CD4-positive, alpha-beta memory T cell (primary cell): ENCODE measurements around the gene SAFB2. TPM values are rescaled to one million over a fixed set of nuclear protein-coding genes. Genes with fewer than 3 reads are reported as not detected.

Experiments used
- CTCF ChIA-PET: fragments of 350-600 bp; sonication (Branson Sonifier 250); formaldehyde crosslinking; loops from one replicate; lab custom pipeline; 2021; ENCODE audit warnings: inconsistent platforms; ENCODE audit not compliant: partially characterized antibody; lab: Charles Lee
- POLR2A ChIA-PET: fragments of 350-600 bp; sonication (Branson Sonifier 250); formaldehyde crosslinking; loops from one replicate; lab custom pipeline; 2021; ENCODE audit not compliant: partially characterized antibody; lab: Charles Lee
- DNase-seq, 5 donors: peaks; one replicate each; pipeline versions ENCODE4 v3.0.0 to v3.0.0-alpha.2; 2020 to 2022; ENCODE audit warnings: mixed read lengths in 1 of 5
- H3K27ac ChIP-seq: one replicate; pipeline ENCODE4 v1.7.0; 2013; ENCODE audit warnings: low read depth, low read length
- H3K27me3 ChIP-seq: 2 replicates; pipeline ENCODE4 v1.7.0; 2013; ENCODE audit warnings: mild to moderate bottlenecking, low read length, moderate library complexity; ENCODE audit not compliant: insufficient read depth
- H3K36me3 ChIP-seq: 2 replicates; pipeline ENCODE4 v1.7.0; 2013; ENCODE audit warnings: mild to moderate bottlenecking, low read length, moderate library complexity; ENCODE audit not compliant: insufficient read depth
- H3K4me1 ChIP-seq: 2 replicates; pipeline ENCODE4 v1.7.0; 2013; ENCODE audit warnings: mild to moderate bottlenecking, low read length, moderate library complexity; ENCODE audit not compliant: insufficient read depth
- H3K4me3 ChIP-seq, 2 donors: one replicate each; pipeline ENCODE4 v1.7.0; 2013; ENCODE audit warnings: low read length in 2 of 2, mild to moderate bottlenecking in 1 of 2
- H3K9me3 ChIP-seq, 2 donors: one replicate each; pipeline ENCODE4 v1.7.0; 2013; ENCODE audit warnings: low read length in 2 of 2, control low read depth in 1 of 2; ENCODE audit not compliant: control insufficient read depth in 1 of 2
- H3K27ac Mint-ChIP-seq, 7 donors: one replicate each; pipeline ENCODE4 v1.8.0; 2020 to 2021; ENCODE audit warnings: mixed read lengths in 7 of 7, mild to moderate bottlenecking in 6 of 7, inconsistent platforms in 3 of 7, moderate library complexity in 3 of 7
- H3K27me3 Mint-ChIP-seq, 2 donors: one replicate each; pipeline ENCODE4 v1.8.0; 2020 to 2021; ENCODE audit warnings: mixed read lengths in 2 of 2
- H3K36me3 Mint-ChIP-seq, 2 donors: one replicate each; pipeline ENCODE4 v1.8.0; 2020 to 2021; ENCODE audit warnings: mixed read lengths in 2 of 2, inconsistent platforms in 1 of 2, mild to moderate bottlenecking in 1 of 2
- H3K4me1 Mint-ChIP-seq, 4 donors: one replicate each; pipeline ENCODE4 v1.8.0; 2020 to 2021; ENCODE audit warnings: mixed read lengths in 4 of 4, mild to moderate bottlenecking in 1 of 4
- H3K4me3 Mint-ChIP-seq, 8 donors: one replicate each; pipeline ENCODE4 v1.8.0; 2020 to 2021; ENCODE audit warnings: mixed read lengths in 8 of 8, mild to moderate bottlenecking in 7 of 8, moderate library complexity in 6 of 8, inconsistent platforms in 3 of 8
- H3K9me3 Mint-ChIP-seq, 8 donors: one replicate each; pipeline ENCODE4 v1.8.0; 2020 to 2021; ENCODE audit warnings: mixed read lengths in 8 of 8, mild to moderate bottlenecking in 5 of 8, inconsistent platforms in 3 of 8, moderate library complexity in 1 of 8
- intact Hi-C: fragments of 100-400 bp; cut with micrococcal nuclease; formaldehyde crosslinking; loops from one replicate; pipeline ENCODE4 v1.15.1; 2023
- polyA plus RNA-seq, 2 donors: library from polyadenylated mRNA; unstranded; fragments of 300-500 nt; fragmentation: Illumina TruSeq; gene quantifications; one replicate each; pipeline ENCODE4 v1.2.3, GENCODE V29; 2021
- total RNA-seq, 2 experiments: library from RNA; stranded (reverse); gene quantifications; one replicate each; pipeline ENCODE4 v1.2.3, GENCODE V29; 2021

Gene SAFB2
- total RNA-seq (100 to 1,000 TPM; 257 to 263 TPM), polyA plus RNA-seq (10 to 100 TPM; 16.6 to 65.4 TPM)

DNA sequence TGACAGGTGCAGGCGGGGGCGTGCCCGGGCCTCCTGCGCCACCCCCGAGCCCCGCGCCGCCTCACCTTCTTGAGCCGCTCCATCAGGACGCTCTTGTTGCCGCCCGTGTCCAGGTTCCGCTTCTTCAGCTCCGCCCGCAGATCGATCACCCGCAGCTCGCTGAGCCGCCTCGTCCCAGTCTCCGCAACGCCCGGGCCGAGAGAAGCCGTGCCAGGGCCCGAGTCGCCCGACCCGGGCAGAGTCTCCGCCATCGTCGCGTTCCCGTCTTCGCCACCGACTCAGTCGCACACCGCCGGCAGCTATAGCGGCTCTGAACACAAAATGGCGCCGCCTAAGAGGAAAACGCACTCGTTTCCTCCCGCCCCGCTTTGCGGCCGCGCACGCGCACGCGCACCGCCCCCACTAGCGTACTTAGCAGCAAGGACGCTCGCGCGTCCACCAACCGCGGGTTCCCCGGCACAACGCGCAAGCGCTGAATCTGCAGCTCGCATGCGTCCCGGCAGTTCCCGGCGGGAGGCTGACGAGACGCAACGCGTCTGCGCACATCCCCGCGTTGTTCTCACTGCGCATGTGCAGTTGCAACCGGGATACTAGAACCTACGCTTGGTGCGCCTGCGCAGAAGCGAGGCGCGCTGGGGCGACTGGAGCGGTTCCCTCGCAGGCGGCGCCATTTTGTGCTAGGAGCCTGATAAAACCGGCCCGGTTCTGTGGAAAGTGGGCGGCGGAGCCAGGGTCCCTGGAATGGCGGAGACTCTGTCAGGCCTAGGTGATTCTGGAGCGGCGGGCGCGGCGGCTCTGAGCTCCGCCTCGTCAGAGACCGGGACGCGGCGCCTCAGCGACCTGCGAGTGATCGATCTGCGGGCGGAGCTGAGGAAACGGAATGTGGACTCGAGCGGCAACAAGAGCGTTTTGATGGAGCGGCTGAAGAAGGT lies at the start of gene SAFB2, which contains the start of gene SAFB:
Gene SAFB2, minus strand, starts transcription at position 312 of the 932 bp plus-strand sequence. Its CDS starts 61 bp downstream, at position 251.
Gene SAFB, plus strand, starts transcription at position 619 of the 932 bp plus-strand sequence. Its CDS starts 123 bp downstream, at position 742.
- CTCF ChIA-PET: interaction anchor here (1.0 to 3.8 kb wide), 3 partner anchors 64 to 67 kb away, joined by 4 to 18 read pairs (median 7); partner anchors contain the start of gene RPL36
- Mint-ChIP-seq H3K27ac (peak within 1 kb of the TSS; percentile 97 to 100 (median 100)), H3K4me3 (peak within 1 kb of the TSS; percentile 99 to 100 (median 100)), H3K27me3 (no peaks in the 10 kb centered on the region), H3K4me1 (peaks cover 43 to 88% (median 69%) of the 10 kb centered on the region in 4 donors), H3K36me3 (peaks cover 40 to 83% of the 10 kb centered on the region in 2 donors), H3K9me3 (peaks cover 0 to 5% (median 0%) of the 10 kb centered on the region in 8 donors)
- H3K9me3 ChIP-seq: no peaks in the 10 kb centered on the region
- H3K4me1 ChIP-seq: peaks cover 73% of the 10 kb centered on the region
- peak; percentile 99 to 100 (median 100) for DNase-seq
- peaks cover 51% of the 10 kb centered on the region for H3K36me3 ChIP-seq
- intact Hi-C loops: loop anchor here (1.0 kb wide), 3 partner anchors 58 to 98 kb away; partner anchors contain the start of genes CATSPERD, LONP1, MICOS13 and RPL36
- peak within 1 kb of the TSS; percentile 80 to 82 for H3K4me3 ChIP-seq
- POLR2A ChIA-PET: interaction anchor here (0.7 to 5.4 kb wide), 22 partner anchors 8 to 987 kb away, joined by 3 to 74 read pairs (median 4); partner anchors contain the start of genes ALKBH7, CATSPERD, DUS3L and KDM4B
- no peaks in the 10 kb centered on the region for H3K27me3 ChIP-seq
- H3K27ac ChIP-seq: peak within 1 kb of the TSS; percentile 97

DNA sequence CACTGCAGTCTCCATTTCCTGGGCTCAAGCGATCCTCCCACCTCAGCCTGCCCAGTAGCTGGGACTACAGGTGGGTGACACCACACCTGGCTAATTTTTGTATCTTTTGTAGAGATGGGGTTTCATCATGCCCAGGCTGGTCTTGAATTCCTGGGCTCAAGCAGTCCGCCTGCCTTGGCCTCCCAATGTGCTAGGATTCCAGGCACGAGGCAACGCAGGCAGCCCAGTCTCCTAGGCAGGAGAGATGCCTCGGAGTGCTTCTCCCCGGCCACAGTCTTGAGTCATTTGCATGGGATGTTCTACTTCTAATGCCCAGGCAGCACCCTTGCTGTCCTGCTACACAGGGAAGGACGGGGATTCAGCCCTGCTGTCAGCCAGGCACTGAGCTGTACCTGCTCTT lies 49.0 kb upstream of the SAFB2 start:
- peaks cover 27% of the 10 kb centered on the region for H3K36me3 ChIP-seq
- Mint-ChIP-seq H3K4me1 (peaks cover 0 to 4% (median 0%) of the 10 kb centered on the region in 4 donors), H3K36me3 (peaks cover 13 to 23% of the 10 kb centered on the region in 2 donors), H3K27me3 (no peaks in the 10 kb centered on the region), H3K4me3 (no peak overlapping the region), H3K9me3 (peaks cover 0 to 3% (median 0%) of the 10 kb centered on the region in 8 donors), H3K27ac (peak overlapping the region in 1 of 7 donors; percentile 43)
- H3K27ac ChIP-seq: no peak overlapping the region
- POLR2A ChIA-PET: no interaction called here
- DNase-seq: no peak
- CTCF ChIA-PET: interaction anchor here (0.6 kb wide), 1 partner anchor 42 kb away, joined by 3 read pairs; no protein-coding TSS in a partner anchor
- no peaks in the 10 kb centered on the region for H3K4me1 ChIP-seq
- intact Hi-C loops: no loop called here
- no peak overlapping the region for H3K4me3 ChIP-seq
- H3K27me3 ChIP-seq: no peaks in the 10 kb centered on the region
- no peaks in the 10 kb centered on the region for H3K9me3 ChIP-seq

DNA sequence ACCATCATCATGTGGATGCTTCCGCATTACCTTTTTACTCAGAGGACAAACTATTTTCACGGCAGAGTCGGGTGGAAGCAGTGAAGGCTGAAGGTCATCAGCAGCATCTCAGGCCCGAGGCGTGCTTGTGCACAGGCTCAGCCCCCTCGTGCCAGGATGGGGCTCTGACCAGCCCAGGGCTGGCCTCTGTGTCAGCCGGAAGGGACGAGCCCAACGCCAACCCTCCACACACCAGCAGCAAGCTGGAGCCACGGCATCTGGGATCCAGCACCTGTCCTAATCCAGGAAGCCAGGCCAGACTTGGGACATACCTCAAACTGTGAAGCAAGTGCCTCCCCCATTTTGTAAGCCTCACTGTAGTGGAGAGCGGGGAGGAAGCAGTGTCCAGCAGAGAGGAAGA lies 46.6 kb upstream of the SAFB2 start:
- Histone ChIP-seq H3K4me3 (no peak overlapping the region), H3K27ac (no peak overlapping the region), H3K36me3 (peaks cover 51% of the 10 kb centered on the region), H3K9me3 (no peaks in the 10 kb centered on the region), H3K4me1 (no peaks in the 10 kb centered on the region), H3K27me3 (no peaks in the 10 kb centered on the region)
- Mint-ChIP-seq H3K4me1 (peaks cover 0 to 2% (median 0%) of the 10 kb centered on the region in 4 donors), H3K9me3 (no peaks in the 10 kb centered on the region), H3K27ac (peak overlapping the region in 1 of 7 donors; percentile 12), H3K4me3 (no peak overlapping the region), H3K27me3 (no peaks in the 10 kb centered on the region), H3K36me3 (peaks cover 32 to 47% of the 10 kb centered on the region in 2 donors)
- no peak for DNase-seq
- ChIA-PET POLR2A (no interaction called here), CTCF (interaction anchor here (1.2 kb wide), 1 partner anchor 20 kb away, joined by 4 read pairs; the partner anchor contains the start of gene RPL36)
- intact Hi-C loops: no loop called here

DNA sequence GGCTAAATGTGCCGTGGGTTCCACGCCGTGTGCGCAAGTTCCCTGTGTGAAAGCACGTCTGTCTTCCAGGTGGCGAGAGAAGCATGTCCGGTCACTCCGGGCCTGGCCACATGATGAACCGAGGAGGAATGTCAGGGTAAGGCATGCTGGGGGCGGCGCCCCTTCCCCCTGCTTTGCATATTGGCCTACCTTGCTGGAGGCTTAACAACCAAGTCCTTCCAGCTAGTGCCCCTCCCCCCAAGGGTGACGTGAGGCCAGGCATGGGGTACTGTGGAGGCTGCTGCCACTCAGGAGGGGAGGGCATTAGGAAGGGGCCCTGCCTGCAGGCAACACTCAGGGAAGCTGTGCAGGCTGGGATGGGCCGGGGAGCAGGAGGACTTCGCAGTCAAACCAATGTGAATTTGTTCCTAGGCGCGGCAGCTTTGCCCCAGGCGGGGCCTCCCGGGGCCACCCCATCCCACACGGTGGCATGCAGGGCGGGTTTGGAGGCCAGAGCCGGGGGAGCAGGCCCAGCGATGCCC lies 45.2 kb upstream of the SAFB2 start:
- no peaks in the 10 kb centered on the region for H3K9me3 ChIP-seq
- peaks cover 42 to 58% of the 10 kb centered on the region in 2 donors for H3K36me3 Mint-ChIP-seq
- DNase-seq: no peak
- H3K9me3 Mint-ChIP-seq: no peaks in the 10 kb centered on the region
- no peak overlapping the region for H3K4me3 ChIP-seq
- no peak overlapping the region for H3K4me3 Mint-ChIP-seq
- POLR2A ChIA-PET: no interaction called here
- CTCF ChIA-PET: no interaction called here
- no peak overlapping the region for H3K27ac ChIP-seq
- no peaks in the 10 kb centered on the region for H3K27me3 Mint-ChIP-seq
- intact Hi-C loops: no loop called here
- H3K27me3 ChIP-seq: no peaks in the 10 kb centered on the region
- H3K36me3 ChIP-seq: peaks cover 64% of the 10 kb centered on the region
- H3K4me1 ChIP-seq: no peaks in the 10 kb centered on the region
- peak overlapping the region in 1 of 7 donors; percentile 25 for H3K27ac Mint-ChIP-seq
- no peaks in the 10 kb centered on the region for H3K4me1 Mint-ChIP-seq

DNA sequence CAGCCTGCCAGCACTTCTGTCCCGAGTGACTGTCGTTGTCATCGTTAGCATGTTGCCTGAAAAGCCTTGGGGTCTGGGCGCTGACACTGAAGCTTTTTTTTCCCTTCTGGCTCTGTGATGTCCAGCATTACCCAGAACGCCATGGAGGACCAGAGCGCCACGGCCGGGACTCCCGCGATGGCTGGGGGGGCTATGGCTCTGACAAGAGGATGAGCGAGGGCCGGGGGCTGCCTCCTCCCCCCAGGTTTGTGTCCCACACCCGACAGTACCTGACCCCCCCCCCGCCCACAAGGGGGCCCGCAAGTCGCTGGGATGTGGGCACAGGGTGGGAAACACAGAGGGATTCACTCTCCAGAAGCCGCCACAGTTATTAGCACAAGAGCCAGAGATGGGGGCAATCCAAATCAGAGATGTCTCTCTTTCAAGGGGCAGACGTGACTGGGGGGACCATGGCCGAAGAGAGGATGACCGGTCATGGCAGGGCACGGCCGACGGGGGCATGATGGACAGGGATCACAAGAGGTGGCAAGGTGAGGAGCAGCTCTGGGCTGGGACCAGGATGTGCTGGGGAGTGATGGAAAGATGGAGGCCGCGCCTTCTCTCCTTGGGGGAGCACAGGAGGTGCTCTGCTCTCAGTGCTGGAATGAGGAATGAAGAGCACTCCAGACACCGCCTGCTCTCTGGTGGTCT lies 44.5 kb upstream of the SAFB2 start:
- Histone ChIP-seq H3K4me3 (no peak overlapping the region), H3K36me3 (peaks cover 67% of the 10 kb centered on the region), H3K9me3 (no peaks in the 10 kb centered on the region), H3K27me3 (no peaks in the 10 kb centered on the region), H3K4me1 (no peaks in the 10 kb centered on the region), H3K27ac (no peak overlapping the region)
- Mint-ChIP-seq H3K4me3 (peak overlapping the region in 1 of 8 donors; percentile 50), H3K36me3 (peaks cover 42 to 61% of the 10 kb centered on the region in 2 donors), H3K9me3 (no peaks in the 10 kb centered on the region), H3K27me3 (no peaks in the 10 kb centered on the region), H3K4me1 (no peaks in the 10 kb centered on the region), H3K27ac (peak overlapping the region in 1 of 7 donors; percentile 15)
- CTCF ChIA-PET: no interaction called here
- DNase-seq: no peak
- intact Hi-C loops: no loop called here
- POLR2A ChIA-PET: no interaction called here

DNA sequence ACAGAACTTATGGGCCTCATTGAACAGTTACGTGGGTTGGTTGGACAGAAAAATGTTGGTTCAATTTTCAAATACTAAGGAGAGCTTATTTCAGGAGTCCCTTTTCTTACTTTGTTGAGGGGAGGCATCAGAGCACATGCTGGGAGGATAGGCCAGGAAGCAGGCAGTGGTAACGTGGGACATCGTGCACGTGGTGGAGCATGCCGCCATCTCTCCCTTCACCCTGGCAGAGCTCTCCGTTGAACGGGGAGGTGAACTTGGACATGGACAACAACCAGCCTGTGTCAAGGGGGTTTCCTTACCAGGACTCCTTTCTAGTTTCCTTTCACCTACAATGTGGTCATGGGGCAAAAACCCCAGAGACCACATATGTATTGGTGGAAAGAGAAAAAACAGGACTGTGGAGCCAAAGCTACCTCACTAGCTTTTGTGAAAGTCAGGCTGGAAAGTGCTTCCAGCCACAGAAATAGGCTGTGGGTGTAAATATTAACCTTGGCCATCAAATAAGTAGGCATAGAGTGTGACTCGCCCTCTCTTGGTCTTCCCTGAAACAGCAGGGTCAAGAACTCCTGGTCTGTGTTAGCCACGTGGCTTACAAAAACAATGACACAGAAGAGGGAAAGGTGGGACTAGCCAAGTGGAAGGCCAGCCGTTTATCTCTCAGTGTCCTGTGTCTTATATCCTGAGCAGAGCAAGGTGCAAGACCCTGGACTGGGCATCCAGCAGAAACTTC lies 43.4 kb upstream of the SAFB2 start:
- ChIA-PET CTCF (no interaction called here), POLR2A (interaction anchor here (1.7 kb wide), 1 partner anchor 14 kb away, joined by 4 read pairs; no protein-coding TSS in a partner anchor)
- peaks cover 75% of the 10 kb centered on the region for H3K36me3 ChIP-seq
- no peaks in the 10 kb centered on the region for H3K27me3 ChIP-seq
- Mint-ChIP-seq H3K4me3 (no peak overlapping the region), H3K27ac (peak overlapping the region in 3 of 7 donors; percentile 64 to 75 (median 64)), H3K4me1 (peaks cover 0 to 4% (median 0%) of the 10 kb centered on the region in 4 donors), H3K27me3 (no peaks in the 10 kb centered on the region), H3K9me3 (no peaks in the 10 kb centered on the region), H3K36me3 (peaks cover 46 to 67% of the 10 kb centered on the region in 2 donors)
- H3K4me3 ChIP-seq: no peak overlapping the region
- H3K27ac ChIP-seq: no peak overlapping the region
- no peak for DNase-seq
- intact Hi-C loops: no loop called here
- H3K9me3 ChIP-seq: no peaks in the 10 kb centered on the region
- H3K4me1 ChIP-seq: no peaks in the 10 kb centered on the region
